Right lobe of liver (tissue), 4 donors: Measurements from ENCODE around the gene BBX.

Experiments used
- CTCF ChIP-seq, 4 donors: fragments of 200-600 bp in 3 of 4; fragments of 450-650 bp in 1 of 4; IDR thresholded peaks; one replicate each; pipeline versions ENCODE4 v1.5.1 to v1.8.0; 2016 to 2022; ENCODE audit warnings: antibody characterized with exemption in 4 of 4, mild to moderate bottlenecking in 2 of 4
- POLR2A ChIP-seq: fragments of 450-650 bp; IDR thresholded peaks from one replicate; pipeline ENCODE4 v1.6.1; 2017; ENCODE audit warnings: antibody characterized with exemption, mild to moderate bottlenecking
- donor health status: DM: no; HTN: no; CAD: no.
- donor health status: DM: no; HTN: no; CAD: no.
- donor health status: DM: no; HTN: yes; CAD: no.

- TF ChIP-seq CTCF (IDR thresholded peaks at IDR 0.05) (no peak), POLR2A (no peak)
These were observed 16.3 kb upstream of the BBX start for GRCh38 chr3:107506458-107506857.
